Loucy (cell line): Measurements from ENCODE around the gene SZT2.

ENCODE experiments used
- EZH2phosphoT487 ChIP-seq: fragments of 200-600 bp; IDR thresholded peaks from 2 replicates; pipeline ENCODE4 v1.6.1; 2018; ENCODE audit warnings: antibody characterized with exemption, mild to moderate bottlenecking, moderate library complexity, borderline replicate concordance
- TF ChIP-seq, protein P1 (sequence below): fragments of 200-600 bp; sonication (generic); conservative IDR thresholded peaks from 2 replicates; pipeline ENCODE4 v1.5.1; 2014; ENCODE audit warnings: mild to moderate bottlenecking, antibody characterized with exemption, low read length

GRCh38 chr1:43427941-43428340 is 38.2 kb downstream of the SZT2 start:
- TF ChIP-seq, protein P1, sequence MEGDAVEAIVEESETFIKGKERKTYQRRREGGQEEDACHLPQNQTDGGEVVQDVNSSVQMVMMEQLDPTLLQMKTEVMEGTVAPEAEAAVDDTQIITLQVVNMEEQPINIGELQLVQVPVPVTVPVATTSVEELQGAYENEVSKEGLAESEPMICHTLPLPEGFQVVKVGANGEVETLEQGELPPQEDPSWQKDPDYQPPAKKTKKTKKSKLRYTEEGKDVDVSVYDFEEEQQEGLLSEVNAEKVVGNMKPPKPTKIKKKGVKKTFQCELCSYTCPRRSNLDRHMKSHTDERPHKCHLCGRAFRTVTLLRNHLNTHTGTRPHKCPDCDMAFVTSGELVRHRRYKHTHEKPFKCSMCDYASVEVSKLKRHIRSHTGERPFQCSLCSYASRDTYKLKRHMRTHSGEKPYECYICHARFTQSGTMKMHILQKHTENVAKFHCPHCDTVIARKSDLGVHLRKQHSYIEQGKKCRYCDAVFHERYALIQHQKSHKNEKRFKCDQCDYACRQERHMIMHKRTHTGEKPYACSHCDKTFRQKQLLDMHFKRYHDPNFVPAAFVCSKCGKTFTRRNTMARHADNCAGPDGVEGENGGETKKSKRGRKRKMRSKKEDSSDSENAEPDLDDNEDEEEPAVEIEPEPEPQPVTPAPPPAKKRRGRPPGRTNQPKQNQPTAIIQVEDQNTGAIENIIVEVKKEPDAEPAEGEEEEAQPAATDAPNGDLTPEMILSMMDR: no peak
- no peak for TF ChIP-seq EZH2phosphoT487
